Measurements from ENCODE around the gene HDAC8.

DNA sequence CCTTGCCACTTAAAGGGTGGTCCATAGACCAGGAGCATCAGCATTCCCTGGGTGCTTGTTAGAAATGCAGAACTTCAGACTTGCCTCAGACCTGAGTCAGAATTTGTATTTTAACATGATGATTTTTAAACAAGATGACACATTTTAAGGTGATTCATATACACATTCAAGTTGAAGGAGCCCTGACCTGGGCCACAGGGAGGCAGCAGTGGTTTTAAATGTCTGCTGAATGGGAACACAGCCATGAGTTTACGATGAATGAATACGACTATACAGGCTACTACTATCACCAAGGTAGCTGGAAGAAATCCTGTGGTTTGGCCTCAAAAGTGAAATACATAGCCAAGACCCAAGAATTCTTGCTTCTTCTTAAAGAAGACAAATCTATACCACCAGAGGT lies 2.9 kb downstream of the HDAC8 start:
- no peak for TF ChIP-seq POLR2A (IDR thresholded peaks at IDR 0.05)
- TF ChIP-seq CTCF (IDR thresholded peaks at IDR 0.05), result no peak

Measured in adrenal gland (tissue), 5 donors.